Breast epithelium (tissue), 4 donors: ENCODE measurements around the gene TICRR. TPM values are rescaled to one million over a fixed set of nuclear protein-coding genes. Genes with fewer than 3 reads are reported as not detected.

Experiments
- DNase-seq, 2 donors: peaks; one replicate each; pipeline ENCODE4 v3.0.0-alpha.2; 2019; ENCODE audit warnings: low spot score in 2 of 2
- H3K27ac ChIP-seq, 2 donors: fragments of 200-600 bp; sonication (generic) in 1 of 2; one replicate each; pipeline ENCODE4 v1.5.1; 2016 to 2019; ENCODE audit warnings: mild to moderate bottlenecking in 1 of 2
- H3K27me3 ChIP-seq, 2 donors: fragments of 200-600 bp; sonication (generic) in 1 of 2; one replicate each; pipeline versions ENCODE4 v1.5.1 to v1.6.0; 2017 to 2019; ENCODE audit warnings: control low read depth in 1 of 2, mild to moderate bottlenecking in 1 of 2
- H3K36me3 ChIP-seq: fragments of 200-600 bp; one replicate; pipeline ENCODE4 v1.5.1; 2019
- H3K4me1 ChIP-seq, 2 donors: fragments of 200-600 bp; sonication (generic); one replicate each; pipeline ENCODE4 v1.5.1; 2016 to 2019; ENCODE audit warnings: control low read depth in 1 of 2
- H3K4me3 ChIP-seq, 3 donors: fragments of 200-600 bp; sonication (generic); 1 replicate in 2 of 3; 2 replicates in 1 of 3; pipeline ENCODE4 v1.5.1; 2016 to 2019; ENCODE audit warnings: mild to moderate bottlenecking in 3 of 3, moderate library complexity in 2 of 3
- H3K9me3 ChIP-seq, 2 donors: fragments of 200-600 bp; sonication (generic) in 1 of 2; one replicate each; pipeline ENCODE4 v1.5.1; 2016 to 2019; ENCODE audit warnings: control low read depth in 1 of 2
- CTCF ChIP-seq, 3 donors: fragments of 450-650 bp; IDR thresholded peaks; one replicate each; pipeline ENCODE4 v1.5.1; 2016 to 2017; ENCODE audit warnings: antibody characterized with exemption in 3 of 3, mild to moderate bottlenecking in 3 of 3, moderate library complexity in 3 of 3
- POLR2A ChIP-seq: fragments of 450-650 bp; IDR thresholded peaks from one replicate; pipeline ENCODE4 v1.6.1; 2016; ENCODE audit warnings: antibody characterized with exemption, mild to moderate bottlenecking, moderate library complexity
- POLR2AphosphoS5 ChIP-seq, 3 donors: sonication (generic); formaldehyde crosslinking; IDR thresholded peaks; one replicate each; pipeline ENCODE4 v1.6.1; 2017; ENCODE audit warnings: antibody characterized with exemption in 3 of 3
- intact Hi-C: fragments of 100-400 bp; cut with DNase I; formaldehyde crosslinking; loops from one replicate; pipeline ENCODE4 v1.15.1; 2023; ENCODE audit warnings: low total_unique reads
- total RNA-seq, 3 donors: library from RNA; depleted of rRNA; stranded (reverse); fragments of >200 nt; gene quantifications; one replicate each; pipeline ENCODE4 v1.1.0, GENCODE V29; 2016

Gene TICRR
- total RNA-seq, 3 donors from 2014 or later: 0.15 to 0.16 TPM; not detected in 1

- H3K4me1 ChIP-seq: no peaks in the 10 kb centered on the region
- H3K27ac ChIP-seq: no peak overlapping the region
- no peaks in the 10 kb centered on the region for H3K36me3 ChIP-seq
- no peaks in the 10 kb centered on the region for H3K27me3 ChIP-seq
- intact Hi-C loops: no loop called here
- no peak for TF ChIP-seq POLR2A
- no peak overlapping the region for H3K4me3 ChIP-seq
- DNase-seq: no peak
- H3K9me3 ChIP-seq: no peaks in the 10 kb centered on the region
Observed at GRCh38 chr15:89621547-89621946, 46.3 kb downstream of the TICRR start.

GRCh38 chr15:89623165-89623564 lies 47.9 kb downstream of the TICRR start:
- intact Hi-C loops: no loop called here
- no peaks in the 10 kb centered on the region for H3K27me3 ChIP-seq

GRCh38 chr15:89625716-89626115 lies 50.4 kb downstream of the TICRR start:
- intact Hi-C loops: no loop called here

More at GRCh38 chr15:89623165-89623564, 47.9 kb downstream of the TICRR start:
- Histone ChIP-seq H3K36me3 (peaks cover 4% of the 10 kb centered on the region), H3K9me3 (no peaks in the 10 kb centered on the region), H3K4me3 (no peak overlapping the region), H3K27ac (no peak overlapping the region), H3K4me1 (no peaks in the 10 kb centered on the region)
- TF ChIP-seq POLR2A (no peak), CTCF (IDR thresholded peaks at IDR 0.05) (no peak), POLR2AphosphoS5 (IDR thresholded peaks at IDR 0.05) (no peak)
- DNase-seq: no peak

GRCh38 chr15:89627256-89627970 lies 52.1 kb downstream of the TICRR start:
- Histone ChIP-seq H3K4me3 (no peak overlapping the region), H3K36me3 (peaks cover 4% of the 10 kb centered on the region), H3K4me1 (no peaks in the 10 kb centered on the region), H3K9me3 (no peaks in the 10 kb centered on the region), H3K27ac (no peak overlapping the region), H3K27me3 (no peaks in the 10 kb centered on the region)
- no peak for DNase-seq
- intact Hi-C loops: no loop called here
- TF ChIP-seq CTCF (IDR thresholded peaks at IDR 0.05): no peak

More at GRCh38 chr15:89625716-89626115, 50.4 kb downstream of the TICRR start:
- no peak overlapping the region for H3K27ac ChIP-seq
- H3K27me3 ChIP-seq: no peaks in the 10 kb centered on the region
- no peak for DNase-seq
- TF ChIP-seq CTCF (IDR thresholded peaks at IDR 0.05) (no peak), POLR2A (no peak), POLR2AphosphoS5 (IDR thresholded peaks at IDR 0.05) (no peak)
- H3K9me3 ChIP-seq: no peaks in the 10 kb centered on the region
- peaks cover 4% of the 10 kb centered on the region for H3K36me3 ChIP-seq
- H3K4me1 ChIP-seq: no peaks in the 10 kb centered on the region
- H3K4me3 ChIP-seq: no peak overlapping the region

- TF ChIP-seq CTCF (IDR thresholded peaks at IDR 0.05) (no peak), POLR2A (no peak), POLR2AphosphoS5 (IDR thresholded peaks at IDR 0.05) (no peak)
- Histone ChIP-seq H3K4me1 (no peaks in the 10 kb centered on the region), H3K27me3 (no peaks in the 10 kb centered on the region), H3K9me3 (no peaks in the 10 kb centered on the region), H3K27ac (no peak overlapping the region), H3K4me3 (no peak overlapping the region), H3K36me3 (peaks cover 4% of the 10 kb centered on the region)
- intact Hi-C loops: no loop called here
- no peak for DNase-seq
Observed at GRCh38 chr15:89628301-89628700, 53.0 kb downstream of the TICRR start.
